Uterus (tissue), 2 donors: ENCODE results near the gene KRT1.

Experiments used
- POLR2A ChIP-seq, 2 donors: fragments of 450-650 bp; IDR thresholded peaks; one replicate each; pipeline ENCODE4 v1.6.1; 2016; ENCODE audit warnings: antibody characterized with exemption in 2 of 2, mild to moderate bottlenecking in 1 of 2, moderate library complexity in 1 of 2
- TF ChIP-seq, protein P1 (sequence below), 4 experiments: fragments of 200-600 bp in 2 of 4; fragments of 450-650 bp in 2 of 4; sonication (generic) in 2 of 4; IDR thresholded peaks; one replicate each; pipeline ENCODE4 v1.5.1; 2016 to 2019; ENCODE audit warnings: antibody characterized with exemption in 4 of 4, mild to moderate bottlenecking in 2 of 4, moderate library complexity in 1 of 4

DNA sequence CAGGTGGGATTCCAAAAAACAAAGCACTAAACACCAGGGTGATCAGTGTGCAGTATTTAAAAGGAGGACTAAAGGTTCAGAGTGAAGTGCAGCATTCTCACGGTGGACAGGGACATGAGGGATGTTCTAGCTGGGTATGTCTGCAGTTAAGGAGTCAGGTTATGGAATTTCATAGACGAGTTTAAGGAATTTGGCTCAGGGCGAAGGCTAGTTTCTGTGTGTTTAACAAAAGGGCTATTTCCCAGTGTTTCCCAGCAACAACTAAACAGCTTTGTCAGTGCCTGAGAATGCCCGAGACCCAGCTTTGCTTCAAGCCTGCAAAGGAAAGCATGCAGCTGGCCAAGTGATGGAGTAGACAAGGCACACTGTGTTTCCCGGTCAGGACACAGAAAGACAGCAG is 7.0 kb downstream of the KRT1 start:
- TF ChIP-seq, protein P1, sequence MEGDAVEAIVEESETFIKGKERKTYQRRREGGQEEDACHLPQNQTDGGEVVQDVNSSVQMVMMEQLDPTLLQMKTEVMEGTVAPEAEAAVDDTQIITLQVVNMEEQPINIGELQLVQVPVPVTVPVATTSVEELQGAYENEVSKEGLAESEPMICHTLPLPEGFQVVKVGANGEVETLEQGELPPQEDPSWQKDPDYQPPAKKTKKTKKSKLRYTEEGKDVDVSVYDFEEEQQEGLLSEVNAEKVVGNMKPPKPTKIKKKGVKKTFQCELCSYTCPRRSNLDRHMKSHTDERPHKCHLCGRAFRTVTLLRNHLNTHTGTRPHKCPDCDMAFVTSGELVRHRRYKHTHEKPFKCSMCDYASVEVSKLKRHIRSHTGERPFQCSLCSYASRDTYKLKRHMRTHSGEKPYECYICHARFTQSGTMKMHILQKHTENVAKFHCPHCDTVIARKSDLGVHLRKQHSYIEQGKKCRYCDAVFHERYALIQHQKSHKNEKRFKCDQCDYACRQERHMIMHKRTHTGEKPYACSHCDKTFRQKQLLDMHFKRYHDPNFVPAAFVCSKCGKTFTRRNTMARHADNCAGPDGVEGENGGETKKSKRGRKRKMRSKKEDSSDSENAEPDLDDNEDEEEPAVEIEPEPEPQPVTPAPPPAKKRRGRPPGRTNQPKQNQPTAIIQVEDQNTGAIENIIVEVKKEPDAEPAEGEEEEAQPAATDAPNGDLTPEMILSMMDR (IDR thresholded peaks at IDR 0.05), result no peak
- TF ChIP-seq POLR2A (IDR thresholded peaks at IDR 0.05), result no peak
